NCI-H2196 treated with DMSO at 0.1 percent for 48 hours (cell line): Measurements from ENCODE around the gene FIG4.
"Not testable (repeated sequence)": the region's sequence is repeated elsewhere in the genome, so short reads cannot be mapped to it uniquely, and the experiment has no call there.

Experiments
- DNase-seq: peaks from one replicate; lab custom pipeline; 2025; ENCODE audit not compliant: unreplicated experiment; lab: John Stamatoyannopoulos, UW

FIG4 gene

GRCh38 chr6:109690737-109691621 is at the start of gene FIG4, which contains the start of gene AK9:
Gene FIG4, plus strand, starts transcription at chr6:109691296. Its CDS starts 140 bp downstream, at chr6:109691436.
Gene AK9, minus strand, starts transcription at chr6:109691202. Its CDS starts 15,457 bp downstream, at chr6:109675745.
- DNase-seq: peak; percentile 89

GRCh38 chr6:109644131-109644530 is 47.0 kb upstream of the FIG4 start:
- no peak for DNase-seq

GRCh38 chr6:109653264-109653663 is 37.8 kb upstream of the FIG4 start:
- DNase-seq: no peak

GRCh38 chr6:109655761-109656262 is 35.3 kb upstream of the FIG4 start:
- no peak for DNase-seq

GRCh38 chr6:109660526-109661320 is 30.4 kb upstream of the FIG4 start:
- DNase-seq: no peak

GRCh38 chr6:109662192-109662591 is 28.9 kb upstream of the FIG4 start:
- no peak for DNase-seq

- DNase-seq: no peak
Measured at GRCh38 chr6:109669811-109670210, 21.3 kb upstream of the FIG4 start.

- no peak for DNase-seq
Measured at GRCh38 chr6:109671733-109672132, 19.4 kb upstream of the FIG4 start.

- no peak for DNase-seq
Measured at GRCh38 chr6:109672175-109672574, 18.9 kb upstream of the FIG4 start.

- no peak for DNase-seq
Measured at GRCh38 chr6:109672839-109673238, 18.3 kb upstream of the FIG4 start.

- DNase-seq: no peak
Measured at GRCh38 chr6:109676724-109677123, 14.4 kb upstream of the FIG4 start.

- no peak for DNase-seq
Measured at GRCh38 chr6:109678240-109678639, 12.9 kb upstream of the FIG4 start.

- DNase-seq: not testable (repeated sequence)
Measured at GRCh38 chr6:109678661-109679505, 12.2 kb upstream of the FIG4 start.

- DNase-seq: no peak
Measured at GRCh38 chr6:109686566-109687265, 4.4 kb upstream of the FIG4 start.

GRCh38 chr6:109687271-109687761 is 3.8 kb upstream of the FIG4 start:
- DNase-seq: no peak

- peak; percentile 56 for DNase-seq
Measured at GRCh38 chr6:109690373-109690736, 741 bp upstream of the FIG4 start.

- no peak for DNase-seq
Measured at GRCh38 chr6:109693111-109693510, 2.0 kb downstream of the FIG4 start.

GRCh38 chr6:109695468-109695867 is 4.4 kb downstream of the FIG4 start:
- DNase-seq: no peak

GRCh38 chr6:109696355-109696754 is 5.3 kb downstream of the FIG4 start:
- no peak for DNase-seq

GRCh38 chr6:109701221-109701620 is 10.1 kb downstream of the FIG4 start:
- DNase-seq: no peak
